Sigmoid colon (tissue), 4 donors: ENCODE data around the gene CXCL5.

Source experiments
- EP300 ChIP-seq, 4 donors: sonication (generic); formaldehyde crosslinking; IDR thresholded peaks; one replicate each; pipeline ENCODE4 v1.6.1; 2017; ENCODE audit warnings: antibody characterized with exemption in 4 of 4
- POLR2A ChIP-seq, 2 donors: fragments of 450-650 bp; IDR thresholded peaks; one replicate each; pipeline ENCODE4 v1.6.1; 2016; ENCODE audit warnings: antibody characterized with exemption in 2 of 2, mild to moderate bottlenecking in 2 of 2, moderate library complexity in 2 of 2
- TF ChIP-seq, protein P1 (sequence below), 4 experiments: fragments of 450-650 bp in 3 of 4; fragments of 200-600 bp in 1 of 4; IDR thresholded peaks; one replicate each; pipeline ENCODE4 v1.5.1; 2016 to 2019; ENCODE audit warnings: antibody characterized with exemption in 4 of 4, mild to moderate bottlenecking in 3 of 4, moderate library complexity in 2 of 4

DNA sequence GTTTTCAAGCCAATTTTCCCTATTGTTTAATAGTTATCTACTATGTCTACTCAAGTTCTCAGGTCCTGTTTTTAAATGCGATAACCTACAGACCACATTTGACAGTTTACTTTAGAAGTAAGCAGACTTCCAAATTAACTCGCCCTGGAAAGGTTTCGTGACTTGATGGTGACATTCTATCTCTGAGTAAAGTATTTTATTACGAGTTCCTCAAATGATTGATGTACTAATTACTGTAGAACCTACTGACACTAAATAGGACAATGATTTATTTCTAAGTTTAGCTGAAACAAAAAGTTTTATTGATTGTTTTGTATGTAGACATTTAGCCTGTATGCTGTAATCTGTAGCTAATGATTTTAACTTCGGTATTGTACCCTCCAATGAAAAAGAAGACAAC is 8.5 kb downstream of the CXCL5 start:
- no peak for TF ChIP-seq EP300 (IDR thresholded peaks at IDR 0.05)
- TF ChIP-seq, protein P1, sequence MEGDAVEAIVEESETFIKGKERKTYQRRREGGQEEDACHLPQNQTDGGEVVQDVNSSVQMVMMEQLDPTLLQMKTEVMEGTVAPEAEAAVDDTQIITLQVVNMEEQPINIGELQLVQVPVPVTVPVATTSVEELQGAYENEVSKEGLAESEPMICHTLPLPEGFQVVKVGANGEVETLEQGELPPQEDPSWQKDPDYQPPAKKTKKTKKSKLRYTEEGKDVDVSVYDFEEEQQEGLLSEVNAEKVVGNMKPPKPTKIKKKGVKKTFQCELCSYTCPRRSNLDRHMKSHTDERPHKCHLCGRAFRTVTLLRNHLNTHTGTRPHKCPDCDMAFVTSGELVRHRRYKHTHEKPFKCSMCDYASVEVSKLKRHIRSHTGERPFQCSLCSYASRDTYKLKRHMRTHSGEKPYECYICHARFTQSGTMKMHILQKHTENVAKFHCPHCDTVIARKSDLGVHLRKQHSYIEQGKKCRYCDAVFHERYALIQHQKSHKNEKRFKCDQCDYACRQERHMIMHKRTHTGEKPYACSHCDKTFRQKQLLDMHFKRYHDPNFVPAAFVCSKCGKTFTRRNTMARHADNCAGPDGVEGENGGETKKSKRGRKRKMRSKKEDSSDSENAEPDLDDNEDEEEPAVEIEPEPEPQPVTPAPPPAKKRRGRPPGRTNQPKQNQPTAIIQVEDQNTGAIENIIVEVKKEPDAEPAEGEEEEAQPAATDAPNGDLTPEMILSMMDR (IDR thresholded peaks at IDR 0.05): no peak
- TF ChIP-seq POLR2A (IDR thresholded peaks at IDR 0.05): no peak
